Progenitor cell of endocrine pancreas (in vitro differentiated cells): ENCODE results near the gene ZNF750. TPM values are rescaled to one million over a fixed set of nuclear protein-coding genes. Genes with fewer than 3 reads are reported as not detected.

Source experiments
- DNase-seq: peaks from one replicate; pipeline ENCODE4 v3.0.0; 2021; ENCODE audit warnings: low spot score; ENCODE audit not compliant: unreplicated experiment
- H3K27ac Mint-ChIP-seq: 2 replicates; pipeline ENCODE4 v1.8.0; 2021; ENCODE audit warnings: mild to moderate bottlenecking, moderate library complexity, mixed read lengths
- H3K27me3 Mint-ChIP-seq: 2 replicates; pipeline ENCODE4 v1.8.0; 2021; ENCODE audit warnings: mixed read lengths
- H3K36me3 Mint-ChIP-seq: 2 replicates; pipeline ENCODE4 v1.8.0; 2022; ENCODE audit warnings: mixed read lengths; ENCODE audit not compliant: insufficient read depth
- H3K4me1 Mint-ChIP-seq: 2 replicates; pipeline ENCODE4 v1.8.0; 2021; ENCODE audit warnings: low read depth, mixed read lengths
- H3K4me3 Mint-ChIP-seq: 2 replicates; pipeline ENCODE4 v1.8.0; 2021; ENCODE audit warnings: low read depth, mild to moderate bottlenecking, moderate library complexity, mixed read lengths
- H3K9me3 Mint-ChIP-seq: 2 replicates; pipeline ENCODE4 v1.8.0; 2021; ENCODE audit warnings: low read depth, mixed read lengths
- CTCF ChIP-seq: fragments of 200-600 bp; sonication (generic); IDR thresholded peaks from one replicate; pipeline ENCODE4 v1.5.0; 2021; ENCODE audit warnings: antibody characterized with exemption, mild to moderate bottlenecking; ENCODE audit not compliant: unreplicated experiment
- total RNA-seq: library from RNA; stranded (reverse); gene quantifications from 2 replicates; pipeline ENCODE4 v1.2.1, GENCODE V29; 2021

Gene ZNF750
- total RNA-seq, 1 donor from 2014 or later: 0.07 TPM

GRCh38 chr17:82832881-82833475 lies 6.8 kb downstream of the ZNF750 start:
- H3K4me1 Mint-ChIP-seq: peaks cover 4% of the 10 kb centered on the region
- H3K36me3 Mint-ChIP-seq: peaks cover 20% of the 10 kb centered on the region
- TF ChIP-seq CTCF: no peak
- no peak for DNase-seq
- H3K4me3 Mint-ChIP-seq: no peak overlapping the region
- no peaks in the 10 kb centered on the region for H3K27me3 Mint-ChIP-seq
- H3K9me3 Mint-ChIP-seq: peaks cover 7% of the 10 kb centered on the region
- H3K27ac Mint-ChIP-seq: no peak overlapping the region

- H3K27me3 Mint-ChIP-seq: no peaks in the 10 kb centered on the region
- H3K9me3 Mint-ChIP-seq: peaks cover 9% of the 10 kb centered on the region
- no peak for TF ChIP-seq CTCF
- no peak for DNase-seq
- peaks cover 4% of the 10 kb centered on the region for H3K4me1 Mint-ChIP-seq
- peaks cover 26% of the 10 kb centered on the region for H3K36me3 Mint-ChIP-seq
- H3K27ac Mint-ChIP-seq: peak overlapping the region; percentile 71
- H3K4me3 Mint-ChIP-seq: no peak overlapping the region
These were observed 7.4 kb downstream of the ZNF750 start for GRCh38 chr17:82832411-82832810.

DNA sequence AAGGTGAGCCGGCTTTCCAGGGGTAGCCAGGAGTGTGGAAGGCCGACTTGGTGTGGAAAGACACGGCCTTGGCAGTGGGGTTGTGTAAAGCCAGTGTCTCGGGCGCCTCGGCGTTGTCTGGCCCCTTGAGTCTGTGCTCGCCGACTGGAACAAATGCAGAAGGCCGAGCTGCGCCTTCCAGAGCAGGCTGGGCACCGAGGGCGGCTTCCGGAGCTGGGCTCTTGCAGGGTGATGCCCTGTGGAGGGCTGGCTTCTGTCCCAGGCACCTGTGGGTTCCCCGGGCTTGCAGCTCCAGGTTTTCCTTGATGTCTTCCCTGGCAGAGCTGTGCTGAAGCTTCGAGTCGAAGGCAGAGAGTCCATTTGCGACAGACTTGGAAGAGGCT lies 8.0 kb downstream of the ZNF750 start:
- Mint-ChIP-seq H3K4me1 (peaks cover 3% of the 10 kb centered on the region), H3K36me3 (peaks cover 26% of the 10 kb centered on the region), H3K27me3 (no peaks in the 10 kb centered on the region), H3K9me3 (peaks cover 9% of the 10 kb centered on the region), H3K27ac (no peak overlapping the region), H3K4me3 (no peak overlapping the region)
- DNase-seq: no peak
- no peak for TF ChIP-seq CTCF

GRCh38 chr17:82831041-82831817 lies 8.6 kb downstream of the ZNF750 start:
- DNase-seq: no peak
- H3K27me3 Mint-ChIP-seq: no peaks in the 10 kb centered on the region
- peaks cover 9% of the 10 kb centered on the region for H3K9me3 Mint-ChIP-seq
- no peak overlapping the region for H3K4me3 Mint-ChIP-seq
- no peak for TF ChIP-seq CTCF
- peaks cover 26% of the 10 kb centered on the region for H3K36me3 Mint-ChIP-seq
- H3K4me1 Mint-ChIP-seq: peaks cover 1% of the 10 kb centered on the region
- H3K27ac Mint-ChIP-seq: no peak overlapping the region

DNA sequence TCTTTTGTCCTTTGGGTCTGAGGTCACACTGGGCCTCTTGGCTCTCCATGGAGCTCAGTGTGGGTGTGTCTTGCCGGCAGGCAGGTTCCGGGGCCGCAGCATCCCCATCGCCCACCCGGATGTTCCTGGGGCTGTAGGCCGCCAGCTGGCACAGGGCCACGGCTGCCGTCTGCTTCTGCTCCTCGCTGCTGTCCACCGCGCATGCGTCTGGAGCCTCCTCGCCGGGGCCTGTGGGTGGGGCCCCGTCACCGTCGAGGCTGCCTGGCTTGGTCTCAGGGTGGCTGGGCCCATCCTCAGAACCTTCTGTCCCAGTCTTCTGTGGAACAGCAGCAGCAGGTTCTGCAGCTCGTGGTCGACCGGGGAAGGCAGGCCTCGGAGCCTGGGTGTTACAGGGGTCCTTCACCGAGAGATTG lies 9.6 kb downstream of the ZNF750 start:
- no peak for TF ChIP-seq CTCF
- H3K4me1 Mint-ChIP-seq: peaks cover 1% of the 10 kb centered on the region

More for the DNA sequence above, 9.6 kb downstream of the ZNF750 start:
- peaks cover 9% of the 10 kb centered on the region for H3K9me3 Mint-ChIP-seq
- no peak for DNase-seq
- no peak overlapping the region for H3K4me3 Mint-ChIP-seq
- no peak overlapping the region for H3K27ac Mint-ChIP-seq
- H3K27me3 Mint-ChIP-seq: no peaks in the 10 kb centered on the region
- H3K36me3 Mint-ChIP-seq: peaks cover 26% of the 10 kb centered on the region
